Measurements from ENCODE around the gene NGB.

GRCh38 chr14:77296155-77296554, 25.1 kb upstream of the NGB start:
- TF ChIP-seq CTCF (conservative IDR thresholded peaks at IDR 0.05; ENCODE audit: low read depth, low read length) (no peak), EZH2 (IDR thresholded peaks at IDR 0.05; ENCODE audit: low read length, unreplicated experiment) (no peak), EZH2phosphoT487 (IDR thresholded peaks at IDR 0.05; ENCODE audit: borderline replicate concordance, low read length) (no peak)
